GM21381 (cell line): ENCODE data around the gene SNX25.
"Not testable (repeated sequence)": the region's sequence is repeated elsewhere in the genome, so short reads cannot be mapped to it uniquely, and the experiment has no call there.

Experiments
- ATAC-seq: cut with Tn5 transposase; IDR thresholded peaks from one replicate; pipeline ENCODE4 v1.9.1; 2021; ENCODE audit warnings: mild to moderate bottlenecking, moderate library complexity; ENCODE audit not compliant: unreplicated experiment

Gene SNX25

GRCh38 chr4:185258741-185259140 is 49.3 kb downstream of the SNX25 start:
- not testable (repeated sequence) for ATAC-seq

GRCh38 chr4:185259719-185260118 is 50.3 kb downstream of the SNX25 start:
- ATAC-seq, result no peak

- ATAC-seq, result no peak
Measured at GRCh38 chr4:185261946-185262345, 52.5 kb downstream of the SNX25 start.

- peak; percentile 69 for ATAC-seq
Measured at GRCh38 chr4:185263419-185263818, 54.0 kb downstream of the SNX25 start.

GRCh38 chr4:185265942-185266341 is 56.5 kb downstream of the SNX25 start:
- ATAC-seq, result peak; percentile 70

GRCh38 chr4:185269286-185269685 is 59.9 kb downstream of the SNX25 start:
- no peak for ATAC-seq

- no peak for ATAC-seq
Measured at GRCh38 chr4:185270037-185270436, 60.6 kb downstream of the SNX25 start.

GRCh38 chr4:185270885-185271284 is 61.5 kb downstream of the SNX25 start:
- no peak for ATAC-seq

GRCh38 chr4:185272245-185272644 is 62.8 kb downstream of the SNX25 start:
- ATAC-seq, result no peak

GRCh38 chr4:185275501-185275900 is 66.1 kb downstream of the SNX25 start:
- ATAC-seq, result no peak

GRCh38 chr4:185276036-185276435 is 66.6 kb downstream of the SNX25 start:
- no peak for ATAC-seq

GRCh38 chr4:185278716-185279115 is 69.3 kb downstream of the SNX25 start:
- no peak for ATAC-seq

GRCh38 chr4:185280608-185281007 is 71.2 kb downstream of the SNX25 start:
- ATAC-seq, result no peak

GRCh38 chr4:185282968-185283367 is 73.6 kb downstream of the SNX25 start:
- no peak for ATAC-seq

- ATAC-seq, result no peak
Measured at GRCh38 chr4:185283723-185284122, 74.3 kb downstream of the SNX25 start.

- ATAC-seq, result no peak
Measured at GRCh38 chr4:185285632-185286393, 76.4 kb downstream of the SNX25 start.

GRCh38 chr4:185286571-185286970 is 77.2 kb downstream of the SNX25 start:
- no peak for ATAC-seq

GRCh38 chr4:185287031-185287430 is 77.6 kb downstream of the SNX25 start:
- ATAC-seq, result no peak

- ATAC-seq, result no peak
Measured at GRCh38 chr4:185290018-185290607, 80.7 kb downstream of the SNX25 start.

GRCh38 chr4:185290656-185291055 is 81.3 kb downstream of the SNX25 start:
- ATAC-seq, result no peak

- ATAC-seq, result no peak
Measured at GRCh38 chr4:185293202-185293601, 83.8 kb downstream of the SNX25 start.

GRCh38 chr4:185296665-185297460 is 87.5 kb downstream of the SNX25 start:
- ATAC-seq, result no peak
